Cardiac muscle cell (in vitro differentiated cells and primary cell): Measurements from ENCODE around the gene H6PD. TPM values are rescaled to one million over a fixed set of nuclear protein-coding genes. Genes with fewer than 3 reads are reported as not detected.

Experiments used
- DNase-seq, 2 donors: peaks; one replicate each; pipeline versions ENCODE4 v3.0.0 to v3.0.0-alpha.2; 2010 to 2017; ENCODE audit warnings: low read depth in 1 of 2, low spot score in 1 of 2
- H3K27ac ChIP-seq: fragments of 200-600 bp; sonication (generic); 2 replicates; pipeline ENCODE4 v1.5.1; 2016
- H3K27me3 ChIP-seq: fragments of 200-600 bp; sonication (generic); 2 replicates; pipeline ENCODE4 v1.6.0; 2016; ENCODE audit warnings: control low read depth
- H3K36me3 ChIP-seq: fragments of 200-600 bp; sonication (generic); 2 replicates; pipeline ENCODE4 v1.5.1; 2016; ENCODE audit warnings: control low read depth
- H3K4me1 ChIP-seq: fragments of 200-600 bp; sonication (generic); 2 replicates; pipeline ENCODE4 v1.8.1; 2017; ENCODE audit warnings: low read depth, mild to moderate bottlenecking, mixed run types
- H3K4me3 ChIP-seq: fragments of 200-600 bp; sonication (generic); 2 replicates; pipeline ENCODE4 v1.5.1; 2016; ENCODE audit warnings: mild to moderate bottlenecking
- H3K9me3 ChIP-seq: fragments of 200-600 bp; sonication (generic); 2 replicates; pipeline ENCODE4 v1.5.1; 2017; ENCODE audit warnings: low read depth, mild to moderate bottlenecking, control low read depth
- polyA plus RNA-seq: library from polyadenylated mRNA; unstranded; fragments of >200 nt; fragmentation: Nextera tagmentation; extraction: Ambion mirVana; gene quantifications from 2 replicates; pipeline ENCODE4 v1.2.1, GENCODE V29; 2016
- total RNA-seq: library from RNA; depleted of rRNA; stranded (reverse); fragments of >200 nt; gene quantifications from 2 replicates; pipeline ENCODE4 v1.2.3, GENCODE V29; 2016
- TF ChIP-seq, protein P1 (sequence below): IDR thresholded peaks from 2 replicates; pipeline ENCODE4 v1.5.1; 2012; ENCODE audit warnings: low read depth, mild to moderate bottlenecking, low read length

H6PD gene
- total and polyA plus RNA-seq, 2 experiments from 2014 or later = 13.7 to 41.4 TPM

DNA sequence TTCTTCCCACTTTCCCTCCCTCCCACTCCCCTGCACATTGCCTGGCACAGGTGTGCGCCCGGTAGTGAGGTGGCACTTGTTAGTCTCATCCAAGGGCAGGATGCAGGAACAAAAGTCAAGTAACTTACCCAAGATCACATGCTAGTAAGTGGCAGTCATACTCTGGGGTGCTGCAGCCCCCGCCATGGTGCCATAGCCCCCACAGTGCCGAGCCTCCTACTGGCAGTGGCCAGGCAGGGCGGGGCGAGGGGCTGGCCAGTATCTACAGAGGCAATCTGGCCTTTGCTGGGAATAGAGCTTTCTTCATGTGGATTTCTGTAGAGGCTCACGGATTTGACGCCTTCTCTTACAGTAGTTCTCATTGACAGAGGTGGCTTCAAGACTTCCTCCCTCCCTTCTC, 26.9 kb downstream of the H6PD start:
- no peak for DNase-seq
- Histone ChIP-seq H3K27ac (no peak overlapping the region), H3K9me3 (no peaks in the 10 kb centered on the region), H3K27me3 (no peaks in the 10 kb centered on the region), H3K36me3 (peaks cover 9% of the 10 kb centered on the region), H3K4me1 (peaks cover 4% of the 10 kb centered on the region), H3K4me3 (no peak overlapping the region)
- TF ChIP-seq, protein P1, sequence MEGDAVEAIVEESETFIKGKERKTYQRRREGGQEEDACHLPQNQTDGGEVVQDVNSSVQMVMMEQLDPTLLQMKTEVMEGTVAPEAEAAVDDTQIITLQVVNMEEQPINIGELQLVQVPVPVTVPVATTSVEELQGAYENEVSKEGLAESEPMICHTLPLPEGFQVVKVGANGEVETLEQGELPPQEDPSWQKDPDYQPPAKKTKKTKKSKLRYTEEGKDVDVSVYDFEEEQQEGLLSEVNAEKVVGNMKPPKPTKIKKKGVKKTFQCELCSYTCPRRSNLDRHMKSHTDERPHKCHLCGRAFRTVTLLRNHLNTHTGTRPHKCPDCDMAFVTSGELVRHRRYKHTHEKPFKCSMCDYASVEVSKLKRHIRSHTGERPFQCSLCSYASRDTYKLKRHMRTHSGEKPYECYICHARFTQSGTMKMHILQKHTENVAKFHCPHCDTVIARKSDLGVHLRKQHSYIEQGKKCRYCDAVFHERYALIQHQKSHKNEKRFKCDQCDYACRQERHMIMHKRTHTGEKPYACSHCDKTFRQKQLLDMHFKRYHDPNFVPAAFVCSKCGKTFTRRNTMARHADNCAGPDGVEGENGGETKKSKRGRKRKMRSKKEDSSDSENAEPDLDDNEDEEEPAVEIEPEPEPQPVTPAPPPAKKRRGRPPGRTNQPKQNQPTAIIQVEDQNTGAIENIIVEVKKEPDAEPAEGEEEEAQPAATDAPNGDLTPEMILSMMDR = no peak

DNA sequence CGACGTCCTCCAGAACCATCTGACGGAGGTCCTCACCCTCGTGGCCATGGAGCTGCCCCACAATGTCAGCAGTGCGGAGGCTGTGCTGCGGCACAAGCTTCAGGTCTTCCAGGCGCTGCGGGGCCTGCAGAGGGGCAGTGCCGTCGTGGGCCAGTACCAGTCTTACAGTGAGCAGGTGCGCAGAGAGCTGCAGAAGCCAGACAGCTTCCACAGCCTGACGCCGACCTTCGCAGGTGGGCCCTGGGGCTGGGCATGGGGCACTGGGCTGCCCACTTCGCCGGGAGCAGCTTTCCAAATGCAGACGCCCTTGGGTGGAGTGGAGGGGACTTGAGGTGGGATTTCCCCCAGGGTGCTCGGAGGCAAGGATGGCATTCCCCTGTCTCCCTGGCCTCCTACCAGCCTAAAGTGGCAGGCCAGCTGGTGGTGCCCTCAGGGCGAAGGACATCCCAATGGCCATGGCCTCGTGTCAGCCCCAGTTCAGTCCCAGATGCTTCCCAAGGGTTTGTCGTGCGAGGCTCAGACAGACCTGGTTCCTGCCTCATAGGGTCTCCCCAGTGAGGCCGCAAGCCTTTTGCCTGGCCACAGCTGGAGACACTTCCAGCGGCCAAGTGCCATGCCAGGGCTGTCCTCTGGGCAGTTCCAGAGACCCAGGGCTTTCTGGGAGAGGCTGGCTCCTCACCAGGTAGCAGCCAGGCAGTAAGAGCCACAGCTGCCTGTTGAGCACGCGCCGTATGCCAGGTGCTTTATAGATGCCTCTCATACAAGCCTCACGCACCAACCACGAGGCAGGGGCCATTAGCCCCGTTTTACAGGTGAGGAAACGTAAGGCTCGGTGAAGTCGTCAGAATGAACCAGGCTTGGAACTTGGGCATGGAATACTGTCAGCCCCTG, 27.8 kb downstream of the H6PD start:
- H3K36me3 ChIP-seq = peaks cover 9% of the 10 kb centered on the region
- peaks cover 4% of the 10 kb centered on the region for H3K4me1 ChIP-seq
- no peak overlapping the region for H3K27ac ChIP-seq
- TF ChIP-seq, protein P1 = no peak
- no peaks in the 10 kb centered on the region for H3K9me3 ChIP-seq
- no peak overlapping the region for H3K4me3 ChIP-seq
- H3K27me3 ChIP-seq = no peaks in the 10 kb centered on the region
- no peak for DNase-seq

- DNase-seq = no peak
- Histone ChIP-seq H3K36me3 (peaks cover 9% of the 10 kb centered on the region), H3K9me3 (no peaks in the 10 kb centered on the region), H3K27me3 (no peaks in the 10 kb centered on the region), H3K4me1 (peaks cover 4% of the 10 kb centered on the region), H3K27ac (no peak overlapping the region), H3K4me3 (no peak overlapping the region)
- TF ChIP-seq, protein P1 = no peak
These were observed 28.8 kb downstream of the H6PD start for GRCh38 chr1:9263276-9263855.

DNA sequence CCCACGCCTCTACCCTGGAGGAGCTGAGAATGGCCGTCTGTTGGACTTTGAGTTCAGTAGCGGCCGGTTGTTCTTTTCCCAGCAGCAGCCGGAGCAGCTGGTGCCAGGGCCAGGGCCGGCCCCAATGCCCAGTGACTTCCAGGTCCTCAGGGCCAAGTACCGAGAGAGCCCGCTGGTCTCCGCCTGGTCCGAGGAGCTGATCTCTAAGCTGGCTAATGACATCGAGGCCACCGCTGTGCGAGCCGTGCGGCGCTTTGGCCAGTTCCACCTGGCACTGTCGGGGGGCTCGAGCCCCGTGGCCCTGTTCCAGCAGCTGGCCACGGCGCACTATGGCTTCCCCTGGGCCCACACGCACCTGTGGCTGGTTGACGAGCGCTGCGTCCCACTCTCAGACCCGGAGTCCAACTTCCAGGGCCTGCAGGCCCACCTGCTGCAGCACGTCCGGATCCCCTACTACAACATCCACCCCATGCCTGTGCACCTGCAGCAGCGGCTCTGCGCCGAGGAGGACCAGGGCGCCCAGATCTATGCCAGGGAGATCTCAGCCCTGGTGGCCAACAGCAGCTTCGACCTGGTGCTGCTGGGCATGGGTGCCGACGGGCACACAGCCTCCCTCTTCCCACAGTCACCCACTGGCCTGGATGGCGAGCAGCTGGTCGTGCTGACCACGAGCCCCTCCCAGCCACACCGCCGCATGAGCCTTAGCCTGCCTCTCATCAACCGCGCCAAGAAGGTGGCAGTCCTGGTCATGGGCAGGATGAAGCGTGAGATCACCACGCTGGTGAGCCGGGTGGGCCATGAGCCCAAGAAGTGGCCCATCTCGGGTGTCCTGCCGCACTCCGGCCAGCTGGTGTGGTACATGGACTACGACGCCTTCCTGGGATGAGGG, 29.7 kb downstream of the H6PD start:
- no peaks in the 10 kb centered on the region for H3K9me3 ChIP-seq
- peaks cover 9% of the 10 kb centered on the region for H3K36me3 ChIP-seq
- DNase-seq = no peak
- H3K4me1 ChIP-seq = peaks cover 4% of the 10 kb centered on the region
- H3K27ac ChIP-seq = no peak overlapping the region
- TF ChIP-seq, protein P1 = no peak
- no peak overlapping the region for H3K4me3 ChIP-seq
- H3K27me3 ChIP-seq = no peaks in the 10 kb centered on the region

- Histone ChIP-seq H3K9me3 (no peaks in the 10 kb centered on the region), H3K36me3 (peaks cover 9% of the 10 kb centered on the region)
- no peak for DNase-seq
These were observed 30.5 kb downstream of the H6PD start for GRCh38 chr1:9265037-9265436.

More at GRCh38 chr1:9265037-9265436, 30.5 kb downstream of the H6PD start:
- TF ChIP-seq, protein P1 = no peak
- no peak overlapping the region for H3K27ac ChIP-seq
- H3K4me3 ChIP-seq = no peak overlapping the region
- H3K27me3 ChIP-seq = no peaks in the 10 kb centered on the region
- peaks cover 10% of the 10 kb centered on the region for H3K4me1 ChIP-seq
